ENCODE measurements around the gene DLG3. TPM values are rescaled to one million over a fixed set of nuclear protein-coding genes. Genes with fewer than 3 reads are reported as not detected.

The DLG3 gene
- total RNA-seq, 1 experiment from 2014 or later = 71.2 TPM

DNA sequence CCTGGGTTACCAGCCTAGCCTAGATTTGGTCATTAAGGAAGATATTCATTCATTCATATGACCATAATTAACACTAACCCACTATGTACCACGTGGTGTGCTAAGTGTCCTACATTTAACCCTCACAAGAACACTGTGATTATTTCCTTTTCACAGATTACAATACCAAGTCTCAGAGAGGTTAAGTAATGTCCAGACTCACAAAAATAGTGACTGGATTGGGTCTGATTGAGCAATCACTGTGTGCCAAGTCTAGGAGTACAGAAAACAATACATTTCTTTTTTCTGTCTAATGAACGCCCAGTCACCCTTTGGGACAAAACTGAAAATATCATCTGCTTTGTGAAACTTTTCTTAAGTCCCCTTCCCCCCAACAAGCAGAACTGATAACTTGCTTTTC is 7.6 kb upstream of the DLG3 start:
- no peaks in the 10 kb centered on the region; the same call in 1 of the 2 replicates for H3K4me1 ChIP-seq (ENCODE audit: insufficient read depth, low read length)
- H2BK20ac ChIP-seq (ENCODE audit: low read depth, low read length, poor library complexity, severe bottlenecking) = no peak overlapping the region
- TF ChIP-seq, protein P1, sequence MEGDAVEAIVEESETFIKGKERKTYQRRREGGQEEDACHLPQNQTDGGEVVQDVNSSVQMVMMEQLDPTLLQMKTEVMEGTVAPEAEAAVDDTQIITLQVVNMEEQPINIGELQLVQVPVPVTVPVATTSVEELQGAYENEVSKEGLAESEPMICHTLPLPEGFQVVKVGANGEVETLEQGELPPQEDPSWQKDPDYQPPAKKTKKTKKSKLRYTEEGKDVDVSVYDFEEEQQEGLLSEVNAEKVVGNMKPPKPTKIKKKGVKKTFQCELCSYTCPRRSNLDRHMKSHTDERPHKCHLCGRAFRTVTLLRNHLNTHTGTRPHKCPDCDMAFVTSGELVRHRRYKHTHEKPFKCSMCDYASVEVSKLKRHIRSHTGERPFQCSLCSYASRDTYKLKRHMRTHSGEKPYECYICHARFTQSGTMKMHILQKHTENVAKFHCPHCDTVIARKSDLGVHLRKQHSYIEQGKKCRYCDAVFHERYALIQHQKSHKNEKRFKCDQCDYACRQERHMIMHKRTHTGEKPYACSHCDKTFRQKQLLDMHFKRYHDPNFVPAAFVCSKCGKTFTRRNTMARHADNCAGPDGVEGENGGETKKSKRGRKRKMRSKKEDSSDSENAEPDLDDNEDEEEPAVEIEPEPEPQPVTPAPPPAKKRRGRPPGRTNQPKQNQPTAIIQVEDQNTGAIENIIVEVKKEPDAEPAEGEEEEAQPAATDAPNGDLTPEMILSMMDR (conservative IDR thresholded peaks at IDR 0.05) = no peak
- DNase-seq = no peak
- H3K27me3 ChIP-seq (ENCODE audit: insufficient read depth, low read length) = no peaks in the 10 kb centered on the region
- H3K23ac ChIP-seq (ENCODE audit: insufficient read length, low read depth, low read length) = no peak overlapping the region
- peaks cover 0 to 13% (median 5%) of the 10 kb centered on the region in 3 experiments; a peak in 4 of 7 replicates for H3K36me3 Mint-ChIP-seq (ENCODE audit: insufficient read depth in 1 of 3, low read depth in 3 of 3)
- H3K9me3 Mint-ChIP-seq = peaks cover 74 to 83% of the 10 kb centered on the region in 2 experiments
- no peak overlapping the region for H3K27ac Mint-ChIP-seq
- H3K79me2 ChIP-seq (ENCODE audit: insufficient read depth, low read length) = no peaks in the 10 kb centered on the region
- H3K4me1 Mint-ChIP-seq = peaks cover 15 to 23% of the 10 kb centered on the region in 2 experiments
- no CpG with 5 or more reads among the region's 2 CpGs for WGBS (ENCODE audit: extremely low coverage, insufficient read length, low lambda C conversion rate)
- H4K5ac ChIP-seq (ENCODE audit: insufficient read length, low read depth, low read length) = no peak overlapping the region
- no peak overlapping the region for H3K56ac ChIP-seq (ENCODE audit: insufficient read length, low read depth, low read length)
- no peak overlapping the region for H3K18ac ChIP-seq (ENCODE audit: insufficient read length, low read depth, low read length)
- peaks cover 34% of the 10 kb centered on the region for H3K9me3 ChIP-seq (ENCODE audit: control insufficient read depth, low read depth, low read length)
- H2AK5ac ChIP-seq (ENCODE audit: insufficient read length, low read length) = no peak overlapping the region
- H4K91ac ChIP-seq (ENCODE audit: insufficient read length, low read depth, low read length) = no peak overlapping the region
- no peak overlapping the region for H4K8ac ChIP-seq (replicated peaks; ENCODE audit: insufficient read length, low read depth, low read length)
- peaks cover 8% of the 10 kb centered on the region for H3K27me3 Mint-ChIP-seq (ENCODE audit: low read depth)
- no peaks in the 10 kb centered on the region for H3K79me1 ChIP-seq (ENCODE audit: insufficient read depth, low read depth, low read length, poor library complexity, severe bottlenecking)
- no peak overlapping the region for H3K4me3 Mint-ChIP-seq
- H2BK120ac ChIP-seq (ENCODE audit: low read depth, low read length, poor library complexity, severe bottlenecking) = no peak overlapping the region
- no peaks in the 10 kb centered on the region for H4K20me1 ChIP-seq (ENCODE audit: control insufficient read depth, insufficient read depth, insufficient read length)
- no peak overlapping the region for H3K4me2 ChIP-seq (ENCODE audit: insufficient read depth, insufficient read length, low read length)
- no peak overlapping the region for H2AFZ ChIP-seq (ENCODE audit: low read length)
- no peak overlapping the region for H3K9ac ChIP-seq (ENCODE audit: extremely low read depth, insufficient read length, low read length)
- H3T11ph ChIP-seq (ENCODE audit: low read length) = no peak overlapping the region
- no peak overlapping the region for H3K4ac ChIP-seq (ENCODE audit: low read depth, low read length)
- H3K14ac ChIP-seq (ENCODE audit: insufficient read depth, low read length) = no peak overlapping the region
- peaks cover 10% of the 10 kb centered on the region for H3K23me2 ChIP-seq (ENCODE audit: insufficient read length, low read depth, low read length, poor library complexity, severe bottlenecking)
- H2BK15ac ChIP-seq (ENCODE audit: low read depth, low read length) = no peak overlapping the region
- no peak overlapping the region for H3K27ac ChIP-seq (ENCODE audit: insufficient read length, low read depth, low read length)
- no peak overlapping the region for H2BK12ac ChIP-seq (ENCODE audit: insufficient read length, low read depth, low read length)
- H2BK5ac ChIP-seq (ENCODE audit: insufficient read length, low read length) = no peak overlapping the region

Measured in H9 (cell line).